ENCODE results near the gene PSRC1. TPM values are rescaled to one million over a fixed set of nuclear protein-coding genes. Genes with fewer than 3 reads are reported as not detected.
A peak's percentile ranks its signal among the peaks of the same experiment; 100 is the strongest.
"Not testable (repeated sequence)": the region's sequence is repeated elsewhere in the genome, so short reads cannot be mapped to it uniquely, and the experiment has no call there.

The PSRC1 gene
- total RNA-seq, 4 donors from 2014 or later = 5.3 to 12.5 (median 6.4) TPM

DNA sequence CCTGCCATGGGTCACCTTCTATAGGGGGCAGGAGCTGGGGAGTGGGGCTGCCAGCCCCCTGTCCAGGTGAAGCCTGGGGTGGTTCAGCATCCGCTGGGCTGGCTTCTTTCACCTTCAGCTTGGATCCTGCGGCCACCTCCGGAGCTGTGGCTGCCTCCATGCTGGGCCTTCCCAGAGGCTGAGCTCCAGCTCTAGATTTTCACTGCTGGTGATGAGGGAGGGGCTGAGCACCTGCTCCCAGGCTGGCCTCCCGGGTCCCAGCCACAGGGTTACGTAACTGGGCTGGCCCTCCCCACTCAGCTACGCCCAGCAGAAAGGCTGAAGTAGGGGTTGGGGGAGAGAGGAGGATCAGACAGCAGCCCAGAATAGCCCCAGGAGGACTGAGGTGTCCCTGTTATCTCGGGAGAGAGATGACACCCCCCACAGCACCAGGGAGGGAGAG, 23.9 kb upstream of the PSRC1 start, which contains the start of gene MYBPHL:
Gene MYBPHL, minus strand, starts transcription at position 180 of the 442 bp plus-strand sequence. Its CDS starts 20 bp downstream, at position 160.
- peak within 1 kb of the TSS; percentile 69 to 79 (median 72) for H3K27ac ChIP-seq (replicated peaks in 1 of 4)
- no peaks in the 10 kb centered on the region for H3K9me3 ChIP-seq
- peaks cover 38 to 72% (median 70%) of the 10 kb centered on the region in 4 donors for H3K4me1 ChIP-seq
- TF ChIP-seq EP300 (IDR thresholded peaks at IDR 0.05) (no peak), POLR2AphosphoS5 (IDR thresholded peaks at IDR 0.05) (no peak)
- H3K4me3 ChIP-seq = no peak within 1 kb of the TSS
- WGBS = 60% methylated on average over 3 of the region's 7 CpGs
- H3K27me3 ChIP-seq = no peaks in the 10 kb centered on the region
- intact Hi-C loops (cut with DNase I) = no loop called here
- no peak for DNase-seq (ENCODE audit: extremely low spot score)
- H3K36me3 ChIP-seq = peaks cover 0 to 18% (median 10%) of the 10 kb centered on the region in 4 donors

DNA sequence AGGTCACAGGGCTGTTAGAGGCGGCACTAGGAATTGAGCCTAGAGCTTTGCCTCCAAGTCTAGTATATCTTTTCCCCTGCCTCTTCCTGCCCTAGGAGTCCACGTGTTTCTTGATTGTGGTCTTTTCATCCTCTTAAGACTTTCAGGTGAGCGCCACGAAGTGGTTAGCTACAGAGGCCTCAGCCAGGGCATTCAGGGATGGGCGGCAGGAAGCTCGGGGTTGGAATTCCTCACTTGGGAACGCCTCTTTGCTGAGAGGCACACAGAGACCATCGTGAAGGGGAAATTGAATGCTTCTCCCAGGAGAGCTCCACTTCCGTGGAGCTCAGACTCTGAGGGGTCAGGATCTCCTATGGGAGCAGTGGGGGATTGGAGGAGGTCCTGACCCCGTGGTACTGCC, 23.0 kb upstream of the PSRC1 start:
- H3K27me3 ChIP-seq; H3K4me3 ChIP-seq; DNase-seq (ENCODE audit: extremely low spot score); intact Hi-C loops (cut with DNase I); H3K9me3 ChIP-seq; H3K36me3 ChIP-seq: not testable (repeated sequence)
- WGBS = 53% methylated on average over 8 of the region's 10 CpGs
- Histone ChIP-seq H3K27ac (replicated peaks in 1 of 4) (peak overlapping the region; percentile 69 to 79 (median 72)), H3K4me1 (peaks cover 38 to 72% (median 70%) of the 10 kb centered on the region in 4 donors)

DNA sequence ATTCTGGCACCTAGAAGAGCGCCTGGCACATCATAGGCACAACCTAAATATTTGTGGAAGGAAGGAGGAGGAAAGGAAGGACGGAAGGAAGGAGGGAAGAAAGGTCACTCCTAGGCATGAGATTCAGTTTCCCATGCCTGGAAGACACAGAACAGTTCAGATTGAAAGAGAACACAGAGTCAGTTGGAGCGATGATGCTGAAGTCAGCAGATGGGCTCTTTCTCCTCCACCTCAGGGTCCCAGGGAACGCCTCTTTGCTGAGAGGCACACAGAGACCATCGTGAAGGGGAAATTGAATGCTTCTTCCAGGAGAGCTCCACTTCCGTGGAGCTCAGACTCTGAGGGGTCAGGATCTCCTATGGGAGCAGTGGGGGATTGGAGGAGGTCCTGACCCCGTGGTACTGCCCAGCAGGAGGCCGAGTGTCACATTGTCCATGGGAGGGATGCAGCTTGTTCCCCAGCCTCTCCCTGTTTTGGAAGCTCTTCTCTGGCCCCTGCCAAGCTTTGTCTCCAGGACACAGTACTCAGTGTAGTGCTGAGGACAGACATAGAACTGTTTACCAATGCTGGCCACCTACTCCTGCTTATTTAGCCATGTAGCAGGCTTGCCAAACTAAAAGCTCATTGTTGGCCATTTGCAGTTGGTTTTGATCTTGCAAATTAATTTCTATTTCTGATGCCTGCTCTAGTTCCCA, 21.4 kb upstream of the PSRC1 start:
- intact Hi-C loops (cut with DNase I) = no loop called here
- DNase-seq (ENCODE audit: extremely low spot score) = no peak
- WGBS = 49% methylated on average over 8 of the region's 8 CpGs
- Histone ChIP-seq H3K4me3 (no peak overlapping the region), H3K36me3 (peaks cover 0 to 6% (median 0%) of the 10 kb centered on the region in 4 donors), H3K4me1 (peaks cover 47 to 75% (median 69%) of the 10 kb centered on the region in 4 donors), H3K27ac (replicated peaks in 1 of 4) (peak overlapping the region; percentile 69 to 79 (median 72)), H3K9me3 (no peaks in the 10 kb centered on the region), H3K27me3 (no peaks in the 10 kb centered on the region)
- TF ChIP-seq EP300 (IDR thresholded peaks at IDR 0.05) (no peak), POLR2A (IDR thresholded peaks at IDR 0.05; ENCODE audit: low read depth) (no peak), POLR2AphosphoS5 (IDR thresholded peaks at IDR 0.05) (peak; percentile 23 to 57)
- TF ChIP-seq, protein P1, sequence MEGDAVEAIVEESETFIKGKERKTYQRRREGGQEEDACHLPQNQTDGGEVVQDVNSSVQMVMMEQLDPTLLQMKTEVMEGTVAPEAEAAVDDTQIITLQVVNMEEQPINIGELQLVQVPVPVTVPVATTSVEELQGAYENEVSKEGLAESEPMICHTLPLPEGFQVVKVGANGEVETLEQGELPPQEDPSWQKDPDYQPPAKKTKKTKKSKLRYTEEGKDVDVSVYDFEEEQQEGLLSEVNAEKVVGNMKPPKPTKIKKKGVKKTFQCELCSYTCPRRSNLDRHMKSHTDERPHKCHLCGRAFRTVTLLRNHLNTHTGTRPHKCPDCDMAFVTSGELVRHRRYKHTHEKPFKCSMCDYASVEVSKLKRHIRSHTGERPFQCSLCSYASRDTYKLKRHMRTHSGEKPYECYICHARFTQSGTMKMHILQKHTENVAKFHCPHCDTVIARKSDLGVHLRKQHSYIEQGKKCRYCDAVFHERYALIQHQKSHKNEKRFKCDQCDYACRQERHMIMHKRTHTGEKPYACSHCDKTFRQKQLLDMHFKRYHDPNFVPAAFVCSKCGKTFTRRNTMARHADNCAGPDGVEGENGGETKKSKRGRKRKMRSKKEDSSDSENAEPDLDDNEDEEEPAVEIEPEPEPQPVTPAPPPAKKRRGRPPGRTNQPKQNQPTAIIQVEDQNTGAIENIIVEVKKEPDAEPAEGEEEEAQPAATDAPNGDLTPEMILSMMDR (IDR thresholded peaks at IDR 0.05) = no peak

DNA sequence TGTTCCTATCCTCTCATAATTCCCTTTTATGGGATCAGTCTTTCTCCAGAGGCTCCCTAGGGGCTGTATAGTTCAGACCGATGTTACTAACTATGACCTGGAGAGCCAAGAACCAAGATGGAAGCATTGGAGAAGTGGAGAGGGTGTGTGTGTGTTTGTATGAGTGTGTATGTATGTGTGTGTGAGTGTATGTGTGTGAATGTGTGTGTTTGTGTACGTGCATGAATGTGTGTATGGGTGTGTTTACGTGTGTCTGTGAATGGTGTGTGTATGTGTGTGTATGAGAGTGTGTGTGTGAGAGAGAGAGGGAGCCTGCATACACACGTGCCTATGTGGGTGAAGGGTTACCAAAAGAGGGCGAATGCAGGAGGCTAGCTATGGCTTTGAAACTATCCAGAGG, 18.9 kb upstream of the PSRC1 start:
- no peak for TF ChIP-seq EP300 (IDR thresholded peaks at IDR 0.05)
- no peak for TF ChIP-seq POLR2AphosphoS5 (IDR thresholded peaks at IDR 0.05)
- TF ChIP-seq, protein P1 (IDR thresholded peaks at IDR 0.05) = no peak
- TF ChIP-seq POLR2A (IDR thresholded peaks at IDR 0.05; ENCODE audit: low read depth) = no peak
- Histone ChIP-seq H3K27ac (replicated peaks in 1 of 4) (no peak overlapping the region), H3K4me1 (peaks cover 48 to 68% (median 64%) of the 10 kb centered on the region in 4 donors)

DNA sequence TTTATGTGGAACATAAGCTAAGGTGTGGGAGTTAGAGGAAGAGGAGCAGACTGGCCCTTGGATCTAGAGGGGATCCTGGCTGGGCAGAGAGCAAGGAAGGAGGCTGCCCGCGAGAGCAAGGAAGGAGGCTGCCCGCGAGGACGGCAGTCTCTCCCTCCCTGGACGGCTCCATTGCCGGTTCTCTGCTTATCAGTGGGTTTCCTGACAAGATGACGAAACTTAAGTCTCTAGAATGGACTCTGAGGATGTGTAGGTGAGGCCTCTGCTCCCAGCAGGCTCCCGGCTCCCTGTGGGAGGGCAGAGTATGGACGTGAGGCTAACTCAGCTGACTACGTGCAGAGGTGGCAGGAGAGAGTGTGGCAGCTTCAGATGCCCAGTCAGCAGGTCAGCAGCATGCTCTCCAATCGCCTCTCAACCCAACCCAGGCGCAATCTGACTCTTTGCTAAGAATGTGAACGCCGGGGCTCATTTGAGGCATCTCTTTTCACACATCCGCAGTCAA, 17.8 kb upstream of the PSRC1 start:
- WGBS = 79% methylated on average over 16 of the region's 16 CpGs
- Histone ChIP-seq H3K4me1 (peaks cover 38 to 56% (median 53%) of the 10 kb centered on the region in 4 donors), H3K36me3 (no peaks in the 10 kb centered on the region), H3K27me3 (no peaks in the 10 kb centered on the region), H3K4me3 (no peak overlapping the region), H3K27ac (replicated peaks in 1 of 4) (peak overlapping the region in 2 of 4 donors; percentile 70 to 71), H3K9me3 (no peaks in the 10 kb centered on the region)
- intact Hi-C loops (cut with DNase I) = no loop called here
- TF ChIP-seq, protein P1 (IDR thresholded peaks at IDR 0.05) = no peak
- TF ChIP-seq POLR2A (IDR thresholded peaks at IDR 0.05; ENCODE audit: low read depth) (no peak), EP300 (IDR thresholded peaks at IDR 0.05) (no peak), POLR2AphosphoS5 (IDR thresholded peaks at IDR 0.05) (no peak)
- no peak for DNase-seq (ENCODE audit: extremely low spot score)

More for the DNA sequence above, 18.9 kb upstream of the PSRC1 start:
- Histone ChIP-seq H3K27me3 (no peaks in the 10 kb centered on the region), H3K36me3 (no peaks in the 10 kb centered on the region), H3K4me3 (no peak overlapping the region), H3K9me3 (no peaks in the 10 kb centered on the region)
- WGBS = 87% methylated on average over 5 of the region's 5 CpGs
- DNase-seq (ENCODE audit: extremely low spot score) = no peak
- intact Hi-C loops (cut with DNase I) = no loop called here
